GM12873 (cell line): ENCODE data around the gene APEX1.
A peak's percentile ranks its signal among the peaks of the same experiment; 100 is the strongest.

ENCODE experiments used
- TF ChIP-seq, protein P1 (sequence below): IDR thresholded peaks from 2 replicates; pipeline ENCODE4 v1.5.1; 2012; ENCODE audit warnings: low read depth, mild to moderate bottlenecking, moderate library complexity, low read length, control low read depth; ENCODE audit not compliant: insufficient read depth; ENCODE audit errors: missing control alignments

The APEX1 gene

DNA sequence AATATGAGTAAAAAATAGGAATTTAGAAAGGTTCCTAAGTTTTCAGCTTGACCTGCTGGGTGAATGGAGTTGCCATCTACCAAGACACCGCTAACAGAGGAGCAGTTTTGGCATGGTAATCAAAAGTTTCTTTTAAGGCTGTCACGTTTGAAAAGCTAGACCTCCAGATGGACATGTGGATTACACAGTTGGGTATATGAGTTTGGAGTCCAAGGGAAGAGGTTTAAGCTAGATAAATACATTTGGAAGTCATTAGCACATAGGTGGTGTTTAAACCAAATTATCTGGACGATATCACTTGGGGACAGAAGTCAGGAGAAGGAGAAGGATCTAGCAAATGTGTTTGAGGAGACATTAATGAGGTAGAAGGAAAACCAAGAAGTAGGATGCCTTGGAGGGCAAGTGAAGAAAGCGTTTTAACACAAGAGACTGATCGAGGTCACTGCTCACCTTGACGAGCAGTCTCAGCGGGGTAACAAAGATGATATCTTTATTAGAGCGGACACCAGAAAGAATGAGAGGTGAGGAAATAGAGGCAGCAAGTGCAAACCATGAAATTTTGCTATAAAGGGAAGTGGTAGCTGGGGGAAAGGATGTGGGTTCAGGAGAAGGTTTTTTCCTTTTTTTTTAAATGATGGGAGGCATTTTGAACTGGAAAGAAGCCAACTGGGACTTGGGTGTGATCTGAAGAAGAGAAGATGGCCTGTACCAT, 31.8 kb downstream of the APEX1 start:
- TF ChIP-seq, protein P1, sequence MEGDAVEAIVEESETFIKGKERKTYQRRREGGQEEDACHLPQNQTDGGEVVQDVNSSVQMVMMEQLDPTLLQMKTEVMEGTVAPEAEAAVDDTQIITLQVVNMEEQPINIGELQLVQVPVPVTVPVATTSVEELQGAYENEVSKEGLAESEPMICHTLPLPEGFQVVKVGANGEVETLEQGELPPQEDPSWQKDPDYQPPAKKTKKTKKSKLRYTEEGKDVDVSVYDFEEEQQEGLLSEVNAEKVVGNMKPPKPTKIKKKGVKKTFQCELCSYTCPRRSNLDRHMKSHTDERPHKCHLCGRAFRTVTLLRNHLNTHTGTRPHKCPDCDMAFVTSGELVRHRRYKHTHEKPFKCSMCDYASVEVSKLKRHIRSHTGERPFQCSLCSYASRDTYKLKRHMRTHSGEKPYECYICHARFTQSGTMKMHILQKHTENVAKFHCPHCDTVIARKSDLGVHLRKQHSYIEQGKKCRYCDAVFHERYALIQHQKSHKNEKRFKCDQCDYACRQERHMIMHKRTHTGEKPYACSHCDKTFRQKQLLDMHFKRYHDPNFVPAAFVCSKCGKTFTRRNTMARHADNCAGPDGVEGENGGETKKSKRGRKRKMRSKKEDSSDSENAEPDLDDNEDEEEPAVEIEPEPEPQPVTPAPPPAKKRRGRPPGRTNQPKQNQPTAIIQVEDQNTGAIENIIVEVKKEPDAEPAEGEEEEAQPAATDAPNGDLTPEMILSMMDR = no peak

DNA sequence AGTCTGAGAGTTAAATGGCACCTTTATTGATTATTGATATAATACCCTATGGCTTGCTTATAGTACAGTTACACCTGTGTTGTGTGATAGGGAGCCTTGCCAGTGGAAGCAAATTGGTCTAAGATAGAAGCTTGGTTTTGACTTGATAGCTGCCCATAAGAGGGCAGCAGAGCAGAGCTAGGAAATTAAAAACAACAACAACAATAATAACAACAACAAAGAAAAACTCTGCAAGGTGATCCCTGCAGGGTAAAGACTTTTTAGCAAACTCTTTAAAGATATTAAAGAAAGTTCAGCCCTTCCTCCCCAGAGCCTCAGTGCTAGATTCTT, 32.3 kb downstream of the APEX1 start:
- TF ChIP-seq, protein P1 = peak; percentile 32

DNA sequence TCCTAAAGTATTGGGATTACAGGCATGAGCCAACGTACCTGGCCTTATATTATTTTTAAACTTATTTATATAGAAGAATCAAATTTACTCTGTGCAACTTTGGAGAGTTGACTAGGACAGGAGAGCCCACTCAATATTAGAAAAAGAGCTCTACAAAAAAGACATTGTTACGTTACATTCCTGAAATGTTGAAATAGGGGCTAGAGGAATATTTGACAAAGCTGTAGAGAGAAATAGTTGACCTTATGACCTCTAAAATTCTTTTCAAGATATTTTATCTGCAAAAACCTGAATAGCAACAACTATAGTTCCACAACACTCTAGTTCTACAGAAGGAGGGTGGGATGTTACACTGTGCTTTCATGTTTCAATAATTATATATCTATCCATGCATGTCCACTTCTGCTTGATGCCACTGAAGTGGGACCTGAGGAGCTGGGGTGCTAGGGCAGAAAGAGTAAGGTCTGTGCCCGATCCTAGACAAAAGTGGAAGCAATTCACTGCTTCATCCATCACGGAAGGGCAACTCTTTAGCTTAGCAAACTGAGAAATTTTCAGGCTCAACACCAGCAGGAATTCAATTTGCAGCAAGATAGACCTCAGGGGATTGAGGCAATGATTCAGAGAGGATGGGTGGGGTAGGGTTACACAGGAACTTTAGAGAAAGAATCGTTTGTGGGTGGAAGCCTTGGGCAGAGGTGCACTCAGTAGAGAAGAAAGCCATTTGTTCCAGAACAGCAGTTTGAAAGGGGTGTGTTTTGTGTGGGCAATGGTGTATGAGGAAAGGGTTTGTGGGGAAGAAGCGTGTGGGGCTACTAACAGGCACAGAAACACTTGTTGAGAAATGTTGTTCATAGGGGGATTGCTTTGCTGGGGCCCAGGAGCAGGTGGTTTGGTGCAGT, 34.3 kb downstream of the APEX1 start:
- TF ChIP-seq, protein P1 = no peak

DNA sequence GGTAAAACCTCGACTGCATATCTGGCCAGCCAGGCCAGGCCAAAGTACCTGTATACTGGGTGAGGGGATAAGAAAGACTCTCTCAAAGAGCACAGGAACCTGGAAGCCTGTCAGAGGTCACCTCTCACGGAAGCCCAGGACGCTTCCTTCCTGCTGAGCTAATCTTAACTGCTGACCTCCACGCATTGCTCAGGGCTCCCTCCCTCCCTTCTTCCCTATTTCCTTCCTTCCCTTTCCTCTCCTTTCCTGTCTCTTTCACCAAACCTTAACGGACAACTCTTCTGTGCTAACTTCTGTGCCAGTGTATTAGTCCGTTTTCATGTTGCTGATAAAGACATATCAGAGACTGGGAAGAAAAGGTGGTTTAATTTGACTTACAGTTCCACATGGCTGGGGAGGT, 35.5 kb downstream of the APEX1 start:
- TF ChIP-seq, protein P1 = no peak

DNA sequence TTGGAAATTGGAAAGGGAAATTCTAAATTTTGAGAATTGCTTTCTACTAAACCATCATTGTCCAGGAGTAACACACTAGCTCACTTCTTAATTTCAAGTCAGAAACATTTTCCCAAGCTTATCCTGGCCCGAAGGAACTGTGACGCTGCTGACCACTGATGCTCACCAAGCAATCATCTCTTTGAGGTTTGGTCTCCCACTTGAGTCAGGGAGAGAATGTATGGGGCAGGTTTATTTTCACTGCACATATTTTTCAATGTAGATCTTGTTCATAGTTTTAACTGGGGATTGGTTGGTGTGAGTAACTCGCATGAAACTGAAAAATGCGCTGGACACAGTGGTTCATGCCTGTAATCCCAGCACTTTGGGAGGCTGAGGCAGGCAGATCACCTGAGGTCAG, 37.5 kb downstream of the APEX1 start:
- TF ChIP-seq, protein P1 = no peak

DNA sequence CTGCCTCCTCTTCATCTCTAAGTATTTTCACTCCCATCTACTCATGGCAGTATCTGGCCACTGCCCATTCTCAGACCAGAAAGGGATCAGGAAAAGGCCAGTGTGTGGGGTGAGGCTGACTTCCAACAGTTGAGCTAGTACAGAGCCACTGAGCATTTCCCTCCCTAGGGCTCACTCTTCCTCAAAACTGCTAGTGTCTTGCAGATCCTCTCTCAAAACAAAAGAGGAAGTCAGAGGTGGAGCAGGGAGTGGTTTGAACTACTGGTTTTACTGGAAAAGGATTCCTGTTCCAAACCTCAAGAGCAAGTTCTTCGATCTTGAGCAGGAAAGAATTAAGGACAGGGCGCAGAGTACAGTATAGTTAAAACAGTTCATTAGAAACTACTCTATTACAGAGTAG, 38.6 kb downstream of the APEX1 start:
- TF ChIP-seq, protein P1 = no peak

DNA sequence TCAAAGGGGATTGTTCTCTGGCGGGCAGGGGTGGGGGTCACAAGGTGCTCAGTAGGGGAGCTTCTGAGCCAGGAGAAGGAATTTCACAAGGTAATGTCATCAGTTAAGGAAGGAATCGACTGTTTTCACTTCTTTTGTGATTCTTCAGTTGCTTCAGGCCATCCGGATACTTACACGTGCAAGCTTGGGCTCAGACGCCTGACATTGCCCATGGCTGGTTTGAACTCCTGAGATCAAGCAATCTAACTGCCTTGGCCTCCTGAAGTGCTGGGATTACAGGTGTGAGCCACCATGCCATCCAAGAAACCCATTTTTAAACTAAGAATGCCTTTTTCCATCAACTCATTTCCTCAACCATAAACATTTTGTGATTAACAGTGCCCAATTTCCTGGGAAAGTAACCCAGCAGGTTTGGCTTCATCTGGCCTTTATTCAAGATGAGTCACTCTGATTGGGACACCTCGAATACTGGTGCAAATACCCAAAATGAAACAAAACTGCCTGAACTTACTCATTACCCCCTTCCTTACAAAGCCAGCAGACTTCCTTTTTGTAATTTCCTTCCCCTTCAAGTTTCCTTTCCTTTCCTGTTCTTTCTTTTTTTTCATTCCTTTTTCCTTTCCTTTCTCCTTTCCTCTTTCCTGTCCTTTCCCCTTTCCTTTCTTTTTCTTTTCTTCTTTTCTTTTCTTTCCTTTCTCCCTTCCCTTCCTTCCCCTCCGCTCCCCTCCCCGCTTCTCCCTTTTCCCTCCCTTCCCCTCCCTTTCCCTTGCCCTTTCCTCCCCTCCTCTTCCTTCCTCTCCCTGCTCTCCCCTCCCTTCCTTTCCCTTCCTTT, 40.1 kb downstream of the APEX1 start:
- TF ChIP-seq, protein P1 = no peak
